Measurements from ENCODE around the gene PLA2G2F. TPM values are rescaled to one million over a fixed set of nuclear protein-coding genes. Genes with fewer than 3 reads are reported as not detected.
"Not testable (repeated sequence)": the region's sequence is repeated elsewhere in the genome, so short reads cannot be mapped to it uniquely, and the experiment has no call there.

Gene PLA2G2F
- polyA plus RNA-seq, 6 donors from 2014 or later: not detected

DNA sequence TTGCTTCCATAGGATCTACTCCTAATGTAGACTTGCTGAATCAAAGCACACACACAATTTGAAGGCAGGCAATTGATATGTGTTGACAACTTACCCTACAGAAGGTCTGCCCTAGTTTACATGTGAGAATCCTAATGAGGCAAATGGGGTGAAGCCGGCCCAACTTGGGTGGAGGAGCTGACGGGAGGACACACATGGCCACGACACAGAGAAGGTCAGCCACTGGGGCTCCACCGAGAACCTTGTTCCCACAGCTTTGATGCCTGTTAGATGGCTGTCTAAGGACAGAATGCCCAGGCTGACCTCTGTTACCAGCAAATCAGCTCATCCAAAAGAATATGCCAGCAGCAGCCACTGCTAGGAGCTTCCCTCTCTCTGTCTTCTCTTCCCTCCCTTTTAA, 18.3 kb upstream of the PLA2G2F start:
- Mint-ChIP-seq H3K9me3 (peaks cover 0 to 1% (median 0%) of the 10 kb centered on the region in 7 donors), H3K27me3 (no peaks in the 10 kb centered on the region), H3K36me3 (no peaks in the 10 kb centered on the region), H3K4me1 (peaks cover 42 to 85% (median 74%) of the 10 kb centered on the region in 3 donors), H3K27ac (peak overlapping the region in 5 of 6 donors; percentile 15 to 57 (median 31)), H3K4me3 (peak overlapping the region in 4 of 8 donors; percentile 55 to 76 (median 68))
- DNase-seq (no peak), ATAC-seq (ENCODE audit: low read depth in 2 of 2) (no peak)

DNA sequence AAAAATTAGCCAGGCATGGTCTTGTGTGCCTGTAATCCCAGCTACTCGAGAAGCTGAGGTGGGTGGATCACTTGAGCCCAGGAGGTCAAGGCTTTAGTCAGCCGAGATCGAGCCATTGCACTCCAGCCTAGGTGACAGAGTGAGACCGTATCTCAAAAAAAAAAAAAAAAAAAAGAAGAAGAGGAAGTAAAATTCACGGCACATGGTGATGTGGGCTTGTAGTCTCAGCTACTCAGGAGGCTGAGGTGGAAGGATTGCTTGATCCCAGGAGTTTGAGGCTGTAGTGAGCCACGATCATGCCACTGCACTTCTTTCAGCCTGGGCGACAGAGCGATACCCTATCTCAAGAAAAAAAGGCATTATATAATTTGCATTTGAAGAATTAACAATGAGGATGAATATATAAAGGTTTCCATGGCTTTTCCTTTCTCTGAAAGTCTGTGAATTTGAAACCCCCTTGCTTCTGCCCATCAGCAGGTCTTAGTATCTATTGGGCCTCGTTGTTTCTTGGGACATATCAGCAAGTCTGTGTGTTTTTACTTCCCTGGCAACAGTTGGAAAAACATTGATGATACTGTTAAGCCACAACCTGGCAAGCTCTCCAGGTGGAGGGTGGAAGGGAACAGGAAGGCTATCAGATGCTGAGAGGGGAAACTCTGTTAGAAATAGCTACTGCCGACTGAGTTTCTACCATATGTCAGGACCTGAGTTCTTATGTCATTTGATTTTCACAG, 15.2 kb upstream of the PLA2G2F start:
- peak overlapping the region in 3 of 6 donors; percentile 49 to 73 (median 64) for H3K27ac Mint-ChIP-seq

GRCh38 chr1:20124456-20125057, 14.6 kb upstream of the PLA2G2F start:
- DNase-seq: no peak
- Mint-ChIP-seq H3K4me3 (peak overlapping the region in 1 of 8 donors; percentile 47), H3K4me1 (peaks cover 29 to 71% (median 58%) of the 10 kb centered on the region in 3 donors), H3K9me3 (peaks cover 0 to 8% (median 1%) of the 10 kb centered on the region in 7 donors), H3K27ac (peak overlapping the region in 1 of 6 donors; percentile 65), H3K27me3 (no peaks in the 10 kb centered on the region), H3K36me3 (no peaks in the 10 kb centered on the region)
- ATAC-seq (ENCODE audit: low read depth in 2 of 2): no peak

More for the DNA sequence above, 15.2 kb upstream of the PLA2G2F start:
- ATAC-seq (ENCODE audit: low read depth in 2 of 2) (peak; percentile 71 to 73), DNase-seq (peak; percentile 28)
- Mint-ChIP-seq H3K27me3 (no peaks in the 10 kb centered on the region), H3K9me3 (peaks cover 0 to 4% (median 0%) of the 10 kb centered on the region in 7 donors), H3K4me3 (peak overlapping the region in 4 of 8 donors; percentile 18 to 76 (median 58)), H3K36me3 (no peaks in the 10 kb centered on the region), H3K4me1 (peaks cover 36 to 76% (median 64%) of the 10 kb centered on the region in 3 donors)

- no peak for DNase-seq
- H3K4me1 Mint-ChIP-seq: peaks cover 24 to 66% (median 52%) of the 10 kb centered on the region in 3 donors
- H3K9me3 Mint-ChIP-seq: peaks cover 0 to 14% (median 5%) of the 10 kb centered on the region in 7 donors
- H3K36me3 Mint-ChIP-seq: no peaks in the 10 kb centered on the region
- H3K27me3 Mint-ChIP-seq: peaks cover 0 to under 1% (median 0%) of the 10 kb centered on the region in 3 donors
- no peak for ATAC-seq (ENCODE audit: low read depth in 2 of 2)
- H3K4me3 Mint-ChIP-seq: no peak overlapping the region
- H3K27ac Mint-ChIP-seq: peak overlapping the region in 1 of 6 donors; percentile 65
Measured at GRCh38 chr1:20125100-20125499, 14.0 kb upstream of the PLA2G2F start.

DNA sequence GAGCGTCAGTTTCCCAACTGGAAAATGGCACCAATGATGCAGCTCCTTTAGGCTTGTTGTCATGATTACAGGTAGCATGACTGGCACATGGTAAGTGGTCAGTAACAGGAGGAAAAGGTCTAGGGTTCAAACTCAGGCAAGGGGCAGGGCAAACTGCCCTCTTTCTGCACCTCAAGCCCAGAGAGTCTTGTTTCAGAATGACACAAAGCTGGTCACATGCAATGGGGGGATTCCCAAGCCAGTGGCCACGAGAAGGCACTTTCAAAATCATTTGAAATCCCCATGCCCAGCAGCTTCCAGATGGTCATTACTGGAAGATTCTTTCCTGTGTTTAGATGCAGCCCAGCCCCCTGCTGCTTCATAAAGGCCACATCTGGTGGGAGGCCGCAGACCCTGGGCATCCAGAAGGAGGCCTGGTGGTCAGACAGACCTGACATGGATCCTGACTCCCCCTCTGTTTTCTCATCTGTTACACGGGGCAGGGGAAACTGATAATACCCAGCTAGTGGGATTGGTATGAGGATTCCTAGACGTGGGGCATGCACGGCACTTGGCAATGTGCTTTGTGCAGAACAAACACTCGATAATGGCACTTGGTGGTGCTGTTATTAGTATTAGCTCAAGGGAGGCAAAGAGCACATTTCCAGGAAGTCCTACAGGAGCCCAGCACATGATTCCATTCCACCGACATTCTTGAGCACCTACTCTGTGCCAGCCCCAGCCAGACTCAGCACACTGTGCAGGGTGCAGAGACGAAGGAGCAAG, 12.9 kb upstream of the PLA2G2F start:
- ATAC-seq (ENCODE audit: low read depth in 2 of 2): no peak
- H3K4me1 Mint-ChIP-seq: peaks cover 15 to 55% (median 41%) of the 10 kb centered on the region in 3 donors
- H3K36me3 Mint-ChIP-seq: no peaks in the 10 kb centered on the region
- H3K27ac Mint-ChIP-seq: peak overlapping the region in 3 of 6 donors; percentile 24 to 84 (median 28)
- H3K9me3 Mint-ChIP-seq: peaks cover 0 to 18% (median 6%) of the 10 kb centered on the region in 7 donors
- H3K4me3 Mint-ChIP-seq: peak overlapping the region in 2 of 8 donors; percentile 19 to 33
- H3K27me3 Mint-ChIP-seq: peaks cover 0 to 5% (median 0%) of the 10 kb centered on the region in 3 donors
- no peak for DNase-seq

DNA sequence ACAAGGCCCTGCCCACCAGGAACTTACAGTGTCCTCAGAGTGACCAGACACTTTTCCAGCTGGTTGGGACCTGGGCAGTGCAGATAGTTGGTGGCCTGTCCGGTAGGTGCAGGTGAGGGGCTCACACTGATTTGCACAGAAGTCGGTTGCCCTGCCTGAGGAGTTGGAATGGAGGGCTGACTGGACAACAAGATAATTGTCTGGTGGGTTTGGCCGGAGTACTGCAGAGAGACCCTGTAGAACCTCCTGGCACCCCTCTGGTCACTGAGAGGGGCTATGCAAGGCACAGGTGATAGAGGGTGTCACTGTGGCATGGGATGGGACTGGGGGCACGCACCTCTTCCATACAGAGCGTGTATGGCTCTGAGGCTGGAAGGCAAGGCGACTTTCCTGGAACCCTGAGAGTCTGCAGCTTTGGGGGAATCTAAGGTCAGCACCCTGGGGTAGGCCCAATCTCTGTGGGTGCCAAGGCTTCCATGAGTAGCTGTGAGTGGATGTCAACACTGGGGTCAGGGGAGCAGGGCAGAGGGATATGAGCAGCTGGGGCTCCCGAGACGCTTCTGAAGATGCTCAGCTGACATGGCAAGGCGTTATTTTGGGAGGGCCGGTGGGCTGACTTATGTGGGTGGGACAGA, 12.2 kb upstream of the PLA2G2F start:
- ATAC-seq (ENCODE audit: low read depth in 2 of 2) (no peak), DNase-seq (no peak)
- H3K27ac Mint-ChIP-seq: peak overlapping the region in 2 of 6 donors; percentile 28 to 84

GRCh38 chr1:20130518-20130917, 8.6 kb upstream of the PLA2G2F start:
- not testable (repeated sequence) for H3K27ac Mint-ChIP-seq; DNase-seq; ATAC-seq (ENCODE audit: low read depth in 2 of 2); H3K36me3 Mint-ChIP-seq
- Mint-ChIP-seq H3K4me3 (peak overlapping the region in 1 of 8 donors; percentile 47), H3K4me1 (peaks cover 10 to 19% (median 17%) of the 10 kb centered on the region in 3 donors), H3K27me3 (peaks cover 0 to 19% (median 8%) of the 10 kb centered on the region in 3 donors), H3K9me3 (peaks cover 0 to 18% (median 9%) of the 10 kb centered on the region in 7 donors)

More for the DNA sequence above, 12.2 kb upstream of the PLA2G2F start:
- Mint-ChIP-seq H3K36me3 (no peaks in the 10 kb centered on the region), H3K9me3 (peaks cover 0 to 18% (median 9%) of the 10 kb centered on the region in 7 donors), H3K27me3 (peaks cover 0 to 6% (median 0%) of the 10 kb centered on the region in 3 donors), H3K4me1 (peaks cover 13 to 50% (median 36%) of the 10 kb centered on the region in 3 donors), H3K4me3 (peak overlapping the region in 1 of 8 donors; percentile 33)

DNA sequence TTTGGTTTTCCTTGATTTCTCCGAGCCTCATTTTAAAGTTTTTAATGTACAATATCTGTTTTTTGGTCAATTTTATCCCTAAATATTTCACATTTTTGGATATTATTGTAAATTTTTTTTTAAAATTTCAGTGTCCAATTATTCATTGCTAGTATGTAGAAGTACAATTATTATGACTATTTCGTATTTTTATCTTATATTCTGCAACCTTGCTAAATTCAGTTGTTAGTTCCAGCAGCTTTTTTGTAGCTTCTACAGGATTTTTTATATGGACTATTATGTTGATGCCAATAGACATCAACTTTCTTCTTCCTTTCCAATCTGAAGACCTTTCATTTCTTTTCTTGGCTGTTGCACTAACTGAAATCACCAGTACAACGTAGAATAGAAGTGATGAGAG, 4.1 kb upstream of the PLA2G2F start:
- Mint-ChIP-seq H3K4me1 (peaks cover 0 to 11% (median 3%) of the 10 kb centered on the region in 3 donors), H3K27me3 (peaks cover 10 to 32% (median 20%) of the 10 kb centered on the region in 3 donors), H3K9me3 (peaks cover 0 to 8% (median 3%) of the 10 kb centered on the region in 7 donors), H3K27ac (no peak overlapping the region), H3K36me3 (no peaks in the 10 kb centered on the region), H3K4me3 (no peak overlapping the region)
- ATAC-seq (ENCODE audit: low read depth in 2 of 2) (no peak), DNase-seq (no peak)

DNA sequence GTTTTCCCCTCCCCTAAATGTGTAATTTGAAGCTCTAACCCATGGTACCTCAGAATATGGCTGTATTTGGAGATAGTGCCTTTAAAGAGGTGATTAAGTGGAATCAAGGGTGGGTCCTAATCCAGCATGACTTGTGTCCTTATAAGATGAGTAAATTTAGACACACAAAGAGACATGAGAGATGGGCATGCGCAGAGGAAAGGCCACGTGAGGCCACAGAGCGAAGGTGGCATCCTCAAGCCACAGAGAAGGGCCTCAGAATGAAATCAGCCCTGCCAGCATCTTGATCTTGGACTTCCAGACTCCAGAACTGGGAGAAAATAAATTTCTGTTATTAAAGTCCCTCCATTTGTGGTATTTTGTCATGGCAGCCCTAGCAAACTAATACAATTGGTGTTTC, 2.9 kb upstream of the PLA2G2F start:
- DNase-seq (no peak), ATAC-seq (ENCODE audit: low read depth in 2 of 2) (no peak)
- Mint-ChIP-seq H3K4me1 (peaks cover 0 to 18% (median 6%) of the 10 kb centered on the region in 3 donors), H3K9me3 (peaks cover 0 to 6% (median 0%) of the 10 kb centered on the region in 7 donors), H3K27ac (no peak overlapping the region), H3K27me3 (peaks cover 16 to 29% (median 25%) of the 10 kb centered on the region in 3 donors), H3K4me3 (no peak overlapping the region), H3K36me3 (no peaks in the 10 kb centered on the region)

GRCh38 chr1:20137055-20137454, 2.1 kb upstream of the PLA2G2F start:
- ATAC-seq (ENCODE audit: low read depth in 2 of 2) (no peak), DNase-seq (no peak)
- Mint-ChIP-seq H3K27me3 (peaks cover 18 to 32% (median 32%) of the 10 kb centered on the region in 3 donors), H3K4me1 (peaks cover 0 to 18% (median 7%) of the 10 kb centered on the region in 3 donors), H3K9me3 (peaks cover 0 to 3% (median 0%) of the 10 kb centered on the region in 7 donors), H3K4me3 (no peak overlapping the region), H3K27ac (no peak overlapping the region), H3K36me3 (no peaks in the 10 kb centered on the region)

- ATAC-seq (ENCODE audit: low read depth in 2 of 2): no peak
- no peak overlapping the region for H3K4me3 Mint-ChIP-seq
- DNase-seq: no peak
- H3K9me3 Mint-ChIP-seq: peaks cover 0 to 3% (median 0%) of the 10 kb centered on the region in 7 donors
- H3K27me3 Mint-ChIP-seq: peaks cover 18 to 35% (median 34%) of the 10 kb centered on the region in 3 donors
- H3K36me3 Mint-ChIP-seq: no peaks in the 10 kb centered on the region
- H3K4me1 Mint-ChIP-seq: peaks cover 0 to 18% (median 7%) of the 10 kb centered on the region in 3 donors
- no peak overlapping the region for H3K27ac Mint-ChIP-seq
Measured at GRCh38 chr1:20137604-20138003, 1.5 kb upstream of the PLA2G2F start.

DNA sequence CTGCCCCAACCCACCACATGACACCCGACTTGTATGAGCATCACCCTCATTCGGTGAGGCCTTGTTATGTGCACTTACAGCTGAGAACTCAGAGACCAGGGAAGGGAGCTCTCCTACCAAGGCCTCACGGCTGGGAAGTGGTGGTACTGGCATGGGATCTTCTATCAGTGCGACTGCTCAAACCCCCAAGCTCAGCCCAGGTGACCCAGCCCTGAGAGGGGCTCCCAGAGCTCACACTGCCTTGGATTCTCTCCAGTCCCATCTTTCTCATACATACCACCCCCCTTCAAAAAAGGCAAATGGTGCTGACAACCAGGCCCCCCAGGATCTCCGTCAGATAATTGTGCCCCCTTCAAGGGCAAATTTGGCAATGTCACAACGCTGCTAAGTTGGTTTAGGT, 777 bp upstream of the PLA2G2F start:
- H3K9me3 Mint-ChIP-seq: peaks cover 0 to 3% (median 0%) of the 10 kb centered on the region in 7 donors
- peaks cover 18 to 35% (median 35%) of the 10 kb centered on the region in 3 donors for H3K27me3 Mint-ChIP-seq
- peak overlapping the region in 1 of 8 donors; percentile 55 for H3K4me3 Mint-ChIP-seq
- H3K36me3 Mint-ChIP-seq: no peaks in the 10 kb centered on the region
- DNase-seq (no peak), ATAC-seq (ENCODE audit: low read depth in 2 of 2) (no peak)
- H3K27ac Mint-ChIP-seq: peak overlapping the region in 1 of 6 donors; percentile 34
- H3K4me1 Mint-ChIP-seq: peaks cover 0 to 18% (median 7%) of the 10 kb centered on the region in 3 donors
